NCI-H146 treated with DMSO at 0.1 percent for 48 hours (cell line): ENCODE measurements around the gene EFCAB12.
A peak's percentile ranks its signal among the peaks of the same experiment; 100 is the strongest.

Source experiments
- DNase-seq: peaks from one replicate; lab custom pipeline; 2025; ENCODE audit not compliant: unreplicated experiment; lab: John Stamatoyannopoulos, UW

Gene EFCAB12

DNA sequence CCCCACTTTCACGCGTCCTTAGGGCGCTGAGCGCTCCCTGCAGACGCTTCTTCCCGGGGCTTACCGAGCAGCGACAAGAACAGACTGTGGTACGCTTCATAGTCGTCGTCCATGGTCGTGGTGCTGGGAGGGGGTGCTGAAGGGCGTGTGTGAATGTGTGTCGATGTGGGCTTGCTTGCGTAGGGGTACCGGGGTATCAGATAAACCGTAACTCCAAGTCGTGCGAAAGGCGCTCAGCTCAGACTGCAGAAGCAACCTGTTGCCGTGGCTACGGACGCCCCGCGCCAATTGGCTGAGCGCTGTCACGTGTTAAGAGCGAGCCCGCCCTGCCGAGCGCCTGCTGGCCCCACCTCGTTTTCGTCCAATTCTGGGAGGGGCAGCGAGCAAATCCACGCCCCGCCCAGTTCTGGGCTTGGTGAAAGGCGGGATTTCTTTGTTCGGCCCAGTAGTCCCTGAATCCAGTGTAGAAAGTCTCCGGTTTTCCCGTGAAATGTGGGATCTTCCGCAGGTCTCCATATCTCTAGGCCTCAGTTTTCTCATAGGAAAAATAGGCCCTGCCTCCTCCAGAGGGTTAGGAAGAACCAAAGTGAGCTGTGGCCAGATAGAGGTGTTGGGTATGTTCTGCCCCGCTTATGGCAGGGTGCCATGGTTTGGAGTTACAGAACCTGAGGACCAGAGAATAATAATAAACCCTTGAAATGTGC, at the start of gene EFCAB12:
TSS of gene EFCAB12 (minus strand) at position 261 of the 704 bp plus-strand sequence. CDS start at position 113, 148 bp downstream.
- DNase-seq: peak; percentile 95

DNA sequence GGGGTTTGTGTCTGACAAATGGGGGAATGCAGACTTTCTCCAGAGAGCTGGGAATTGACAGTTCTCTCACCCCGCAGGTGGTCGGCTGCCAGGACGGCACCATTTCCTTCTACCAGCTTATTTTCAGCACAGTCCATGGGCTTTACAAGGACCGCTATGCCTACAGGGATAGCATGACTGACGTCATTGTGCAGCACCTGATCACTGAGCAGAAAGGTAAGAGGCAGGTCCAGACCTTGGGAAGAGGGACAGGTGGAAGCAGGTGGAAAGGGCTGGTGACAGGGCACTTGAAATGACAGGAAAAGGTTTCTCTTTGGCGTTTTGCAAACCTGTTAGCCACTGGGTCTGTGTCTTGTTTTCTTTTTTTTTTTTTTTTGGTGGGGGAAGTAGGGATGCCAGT, 48.1 kb upstream of the EFCAB12 start:
- DNase-seq: no peak

GRCh38 chr3:129475863-129476262, 47.4 kb upstream of the EFCAB12 start:
- no peak for DNase-seq

DNA sequence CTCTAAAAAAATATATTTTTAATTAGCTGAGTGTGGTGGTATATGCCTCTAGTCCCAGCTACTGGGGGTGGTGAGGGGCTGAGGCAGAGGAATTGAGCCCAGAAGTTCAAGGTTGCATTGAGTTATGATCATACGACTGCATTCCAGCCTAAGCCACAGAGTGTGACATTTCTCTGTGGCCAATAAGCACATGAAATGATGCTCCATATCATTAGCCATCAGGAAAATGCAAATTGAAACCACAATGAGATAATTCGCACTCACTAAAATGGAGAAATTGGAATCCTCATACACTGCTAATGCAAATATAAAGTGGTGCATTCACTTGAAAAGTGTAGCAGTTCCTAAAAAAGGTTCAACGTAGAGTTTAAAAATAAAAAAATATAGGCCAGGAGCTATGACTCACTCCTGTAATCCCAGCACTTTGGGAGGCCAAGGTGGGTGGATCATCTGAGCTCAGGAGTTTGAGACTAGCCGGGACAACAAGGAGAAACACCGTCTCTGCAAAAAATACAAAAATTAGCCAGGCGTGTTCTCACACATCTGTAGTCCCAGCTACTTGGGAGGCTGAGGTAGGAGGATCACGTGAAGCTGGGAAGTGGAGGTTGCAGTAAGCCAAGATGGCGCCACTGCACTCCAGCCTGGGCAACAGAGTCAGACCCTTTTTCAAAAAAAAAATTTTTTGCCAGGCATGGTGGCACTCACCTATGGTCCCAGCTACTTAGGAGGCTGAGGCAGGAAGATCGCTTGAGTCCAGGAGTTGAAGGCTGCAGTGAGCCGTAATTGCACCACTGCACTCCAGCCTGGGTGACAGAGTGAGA, 46.8 kb upstream of the EFCAB12 start:
- no peak for DNase-seq

- no peak for DNase-seq
These were observed 45.3 kb upstream of the EFCAB12 start for GRCh38 chr3:129473769-129474152.

- DNase-seq: no peak
These were observed 44.8 kb upstream of the EFCAB12 start for GRCh38 chr3:129473067-129473768.

- no peak for DNase-seq
These were observed 42.4 kb upstream of the EFCAB12 start for GRCh38 chr3:129470861-129471260.

DNA sequence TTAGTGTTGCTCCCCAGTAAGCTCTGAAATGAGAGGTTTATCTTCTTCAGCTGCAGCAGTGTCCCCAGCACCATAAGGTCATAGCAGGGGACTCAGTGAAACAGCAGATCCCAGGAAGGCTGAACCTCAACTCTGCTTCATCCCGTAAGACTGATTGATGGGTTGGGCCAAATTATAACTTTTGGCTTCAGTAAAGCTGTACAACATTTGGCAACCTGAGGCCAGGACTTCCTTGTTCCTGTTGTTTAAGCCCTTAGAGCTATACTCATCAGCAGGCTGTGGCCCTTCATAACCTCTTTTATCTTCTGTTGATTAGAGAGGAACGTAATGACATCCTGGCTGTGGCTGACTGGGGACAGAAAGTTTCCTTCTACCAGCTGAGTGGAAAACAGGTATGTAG, 40.6 kb upstream of the EFCAB12 start:
- no peak for DNase-seq

GRCh38 chr3:129467932-129468331, 39.5 kb upstream of the EFCAB12 start:
- no peak for DNase-seq

GRCh38 chr3:129463716-129464115, 35.3 kb upstream of the EFCAB12 start:
- no peak for DNase-seq

DNA sequence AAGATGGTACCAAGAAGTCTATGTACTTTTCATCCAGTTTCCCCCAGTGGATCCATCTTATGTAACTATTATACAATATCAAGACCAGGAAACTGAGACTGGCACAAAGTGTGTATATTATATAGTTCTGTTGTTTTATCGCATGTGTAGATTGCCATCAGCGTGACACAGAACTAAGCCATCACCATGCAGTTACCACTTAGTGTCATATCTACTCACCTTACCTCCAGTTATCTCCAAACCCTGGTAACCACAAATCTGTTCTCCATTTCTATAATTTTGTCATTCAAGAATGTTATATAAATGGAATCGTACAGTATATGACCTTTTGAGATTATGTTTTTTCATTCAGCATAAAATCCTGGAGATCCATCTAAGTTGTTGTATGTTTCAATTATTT, 34.7 kb upstream of the EFCAB12 start:
- no peak for DNase-seq

DNA sequence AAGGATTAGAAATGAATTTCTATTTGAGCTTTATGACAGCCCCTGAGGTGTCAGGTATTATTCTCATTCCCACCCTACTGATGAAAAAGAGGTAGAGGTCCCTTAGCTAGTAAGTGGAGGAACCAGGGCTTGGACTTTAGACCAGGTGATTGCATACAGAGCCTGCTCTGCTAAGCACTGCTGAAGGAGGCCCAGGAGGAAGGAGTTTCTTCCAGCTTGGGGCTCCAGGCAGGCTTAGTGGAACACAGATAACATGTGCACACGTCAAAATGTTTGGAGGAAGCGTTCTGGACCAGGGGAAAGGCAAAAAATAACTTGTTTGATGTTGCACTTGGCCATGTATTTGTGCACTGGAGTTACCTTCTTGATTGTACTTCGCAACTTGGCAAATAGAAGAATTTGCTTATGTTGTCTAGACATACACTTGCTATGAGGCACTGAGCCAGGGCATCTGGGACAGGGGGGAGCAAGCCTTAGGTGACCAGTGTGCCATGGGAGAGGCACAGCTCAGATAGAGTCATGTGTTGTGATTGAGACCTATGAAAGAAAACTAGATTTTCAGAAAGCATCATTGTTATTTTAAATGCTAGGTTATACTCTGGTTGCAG, 34.0 kb upstream of the EFCAB12 start:
- no peak for DNase-seq

DNA sequence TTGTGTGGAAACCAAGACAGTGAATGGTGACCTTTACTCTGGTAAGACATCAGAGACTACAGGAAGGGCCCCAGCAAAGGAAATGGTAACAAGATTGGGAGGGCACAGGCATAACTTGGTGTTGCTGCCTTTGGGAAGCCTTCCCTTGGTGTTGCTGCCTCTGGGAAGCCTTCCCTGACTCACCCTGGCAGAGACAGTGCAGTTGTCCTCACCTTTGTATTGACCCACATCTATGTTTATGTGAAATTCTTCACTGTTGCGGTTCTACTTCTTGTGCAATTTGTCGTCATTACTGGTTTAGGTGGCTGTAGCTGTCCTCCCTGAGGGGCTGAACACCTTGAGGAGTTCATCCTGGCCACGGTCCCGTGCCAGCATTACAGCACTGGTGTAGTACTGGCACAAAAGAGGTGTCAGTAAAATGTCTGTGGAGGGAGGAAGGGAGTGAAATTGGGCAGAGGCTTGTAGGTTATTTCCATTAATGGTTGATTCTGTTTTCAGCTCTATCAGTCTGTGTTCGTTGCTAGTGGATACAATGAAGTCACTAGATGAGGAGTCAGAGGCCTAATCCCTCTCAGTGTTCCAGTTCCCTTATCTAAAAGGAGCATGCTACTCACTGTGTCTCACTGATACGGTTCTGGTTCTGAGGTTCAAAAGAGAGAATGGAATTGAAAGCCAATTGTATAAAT, 33.2 kb upstream of the EFCAB12 start:
- DNase-seq: no peak

DNA sequence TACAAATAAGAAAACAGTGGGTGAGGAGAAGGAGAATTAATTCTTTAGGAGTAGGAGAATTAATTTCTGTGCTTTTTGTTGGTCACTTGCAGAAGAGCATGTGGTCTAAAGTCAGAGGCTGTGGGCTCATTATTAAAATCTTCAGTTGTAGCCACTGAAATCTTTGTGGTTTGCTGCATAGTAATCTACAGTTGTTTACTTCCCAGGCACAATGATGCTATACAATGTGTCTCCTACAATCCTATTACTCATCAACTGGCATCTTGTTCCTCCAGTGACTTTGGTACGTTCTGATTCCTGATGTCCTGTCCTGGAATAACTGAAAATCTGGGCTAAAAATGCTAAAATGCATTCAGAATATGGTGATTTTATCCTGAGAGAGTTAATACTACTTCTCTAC, 32.6 kb upstream of the EFCAB12 start:
- no peak for DNase-seq

- no peak for DNase-seq
These were observed 32.1 kb upstream of the EFCAB12 start for GRCh38 chr3:129460572-129460971.

- no peak for DNase-seq
These were observed 31.7 kb upstream of the EFCAB12 start for GRCh38 chr3:129460155-129460554.

- DNase-seq: no peak
These were observed 25.3 kb upstream of the EFCAB12 start for GRCh38 chr3:129453732-129454131.

GRCh38 chr3:129449279-129450115, 21.1 kb upstream of the EFCAB12 start:
- no peak for DNase-seq

DNA sequence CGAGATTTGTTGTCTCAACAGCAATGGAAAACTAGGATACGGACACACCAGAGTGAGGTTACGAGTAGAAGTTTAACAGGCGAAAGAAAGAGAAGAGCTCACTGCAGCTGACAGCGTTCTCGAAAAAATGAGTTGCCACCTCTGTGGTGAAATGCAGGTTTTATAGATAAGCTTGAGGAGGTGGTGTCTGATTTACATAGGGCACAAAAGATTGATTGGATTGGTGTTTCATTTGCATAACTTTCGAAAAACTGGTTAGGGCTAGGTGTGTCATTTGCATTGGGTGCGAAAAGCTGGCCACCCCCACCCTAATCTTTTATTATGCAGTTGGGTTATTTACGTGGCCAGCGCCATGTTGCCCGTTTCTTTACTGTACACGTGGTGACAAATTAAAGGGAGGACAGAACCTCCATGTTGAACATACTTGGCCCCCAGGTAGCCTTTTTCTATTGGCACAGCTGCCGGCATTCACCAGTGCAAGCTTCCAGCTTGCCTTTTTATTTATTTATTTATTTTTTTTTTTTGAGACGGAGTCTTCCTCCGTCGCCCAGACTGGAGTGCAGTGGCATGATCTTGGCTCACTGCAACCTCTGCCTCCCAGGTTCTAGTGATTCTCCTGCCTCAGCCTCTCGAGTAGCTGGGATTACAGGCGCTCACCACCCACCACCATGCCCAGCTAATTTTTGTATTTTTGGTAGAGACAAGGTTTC, 19.9 kb upstream of the EFCAB12 start:
- DNase-seq: no peak
